Hypothalamus (tissue), 51 donors: ENCODE data around the gene ZNF17.
"Not testable (repeated sequence)": the region's sequence is repeated elsewhere in the genome, so short reads cannot be mapped to it uniquely, and the experiment has no call there.

Source experiments
- DNase-seq, 51 donors: peaks; one replicate each; lab custom pipeline; 2025; lab: John Stamatoyannopoulos, UW

The ZNF17 gene

GRCh38 chr19:57410877-57411671 lies at the start of gene ZNF17:
Gene ZNF17 (plus strand): TSS chr19:57411161. CDS start chr19:57413616, 2,455 bp downstream.
- DNase-seq, result peak; percentile 35 to 96 (median 88)

GRCh38 chr19:57362419-57362818 lies 48.5 kb upstream of the ZNF17 start:
- no peak for DNase-seq

- DNase-seq, result peak; percentile 75 to 99 (median 97)
These were observed 47.8 kb upstream of the ZNF17 start, which contains the start of the genes TRAPPC2B and ZNF547 for GRCh38 chr19:57362997-57363687. Gene TRAPPC2B (plus strand): TSS chr19:57363551. CDS start chr19:57364834, 1,283 bp downstream. Gene ZNF547 (plus strand): TSS chr19:57363551. CDS start chr19:57368556, 5,005 bp downstream.

GRCh38 chr19:57363688-57364181 lies 47.2 kb upstream of the ZNF17 start:
- DNase-seq, result peak in 4 of 51 donors; percentile 1 to 40 (median 24)

- DNase-seq, result no peak
These were observed 44.2 kb upstream of the ZNF17 start for GRCh38 chr19:57366776-57367175.

- DNase-seq, result no peak
These were observed 36.8 kb upstream of the ZNF17 start for GRCh38 chr19:57374179-57374578.

GRCh38 chr19:57374647-57375046 lies 36.3 kb upstream of the ZNF17 start:
- not testable (repeated sequence) for DNase-seq

GRCh38 chr19:57376151-57376550 lies 34.8 kb upstream of the ZNF17 start:
- no peak for DNase-seq

- no peak for DNase-seq
These were observed 33.3 kb upstream of the ZNF17 start for GRCh38 chr19:57377498-57378146.

- no peak for DNase-seq
These were observed 30.0 kb upstream of the ZNF17 start for GRCh38 chr19:57380923-57381322.

GRCh38 chr19:57382806-57383488 lies 28.0 kb upstream of the ZNF17 start:
- DNase-seq, result no peak

GRCh38 chr19:57389194-57389729 lies 21.7 kb upstream of the ZNF17 start:
- DNase-seq, result no peak

GRCh38 chr19:57389730-57390598 lies 21.0 kb upstream of the ZNF17 start, which contains the start of gene ZNF548:
Gene ZNF548 (plus strand): TSS chr19:57389854. CDS start chr19:57390100, 246 bp downstream.
- peak; percentile 72 to 99 (median 95) for DNase-seq

- no peak for DNase-seq
These were observed 15.3 kb upstream of the ZNF17 start for GRCh38 chr19:57395710-57396109.

- DNase-seq, result no peak
These were observed 12.1 kb upstream of the ZNF17 start for GRCh38 chr19:57398868-57399267.

GRCh38 chr19:57403737-57404563 lies 7.0 kb upstream of the ZNF17 start:
- no peak for DNase-seq

GRCh38 chr19:57406516-57407123 lies 4.3 kb upstream of the ZNF17 start:
- DNase-seq, result peak in 32 of 51 donors; percentile 0 to 46 (median 10)

GRCh38 chr19:57419439-57419838 lies 8.5 kb downstream of the ZNF17 start:
- no peak for DNase-seq
